Measurements from ENCODE around the gene PBRM1.

PBRM1 gene

DNA sequence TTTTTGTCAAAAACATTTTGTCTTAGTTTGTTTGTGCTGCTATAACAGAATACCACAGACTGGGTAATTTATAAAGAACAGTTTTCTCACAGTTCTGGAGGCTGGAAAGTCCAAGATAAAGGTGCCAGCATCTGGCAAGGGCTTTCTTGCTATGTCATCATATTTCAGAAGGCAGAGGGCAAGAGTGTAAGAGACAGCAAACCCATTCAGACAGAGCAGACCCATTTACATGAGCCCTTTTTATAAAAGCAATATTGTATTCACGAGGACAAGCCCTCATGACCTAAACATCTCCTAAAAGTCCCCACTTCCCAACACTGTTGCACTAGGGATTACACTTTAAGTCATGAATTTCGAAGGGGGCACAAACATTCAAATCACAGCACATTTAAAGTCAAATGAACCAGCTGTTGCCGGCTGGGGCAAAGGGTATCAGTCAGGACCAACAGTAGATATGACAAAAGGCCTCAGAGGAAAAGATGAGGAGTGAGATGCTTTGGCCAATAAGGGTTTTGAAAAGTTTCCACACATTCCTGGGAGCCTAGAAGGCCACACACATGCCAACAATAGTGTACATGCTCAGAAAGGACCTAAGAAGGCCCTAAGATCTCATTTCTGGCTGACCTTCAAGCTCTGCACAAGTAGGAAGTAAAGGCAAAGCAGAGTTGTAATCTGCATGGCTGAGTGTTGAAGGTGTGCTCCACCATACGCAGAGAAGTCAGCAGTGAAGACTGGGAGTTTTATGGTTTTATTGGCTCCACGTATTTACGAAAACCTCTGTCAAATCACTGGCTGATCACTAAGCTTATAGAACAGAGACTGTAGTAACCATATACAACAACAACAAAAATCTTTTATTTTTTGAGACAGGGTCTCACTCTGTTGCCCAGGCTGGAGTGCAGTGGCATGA, 111.4 kb downstream of the PBRM1 start:
- Histone ChIP-seq H3K4me1 (ENCODE audit: low read length) (no peaks in the 10 kb centered on the region), H2AFZ (ENCODE audit: low read length) (no peak overlapping the region), H3K27ac (ENCODE audit: low read length) (no peak overlapping the region), H4K20me1 (ENCODE audit: insufficient read depth, low read length) (no peaks in the 10 kb centered on the region), H3K4me2 (ENCODE audit: low read depth, low read length) (no peak overlapping the region), H3K27me3 (replicated peaks; ENCODE audit: insufficient read depth, low read length) (no peaks in the 10 kb centered on the region), H3K4me3 (ENCODE audit: low read length) (no peak overlapping the region), H3K9me3 (replicated peaks; ENCODE audit: insufficient read depth, low read length) (no peaks in the 10 kb centered on the region), H3F3A (ENCODE audit: insufficient read depth, low read length) (no peaks in the 10 kb centered on the region), H3K36me3 (replicated peaks; ENCODE audit: insufficient read depth, low read length) (no peaks in the 10 kb centered on the region; the same call in 1 of the 2 replicates), H3K79me2 (ENCODE audit: low read length) (no peaks in the 10 kb centered on the region), H3K9me2 (replicated peaks; ENCODE audit: insufficient read depth, low read length) (no peaks in the 10 kb centered on the region), H3K9ac (ENCODE audit: low read length) (no peak overlapping the region)
- DNase-seq, result no peak
- TF ChIP-seq EZH2phosphoT487 (IDR thresholded peaks at IDR 0.05; ENCODE audit: low read length) (no peak), CTCF (IDR thresholded peaks at IDR 0.05; ENCODE audit: low read length) (no peak), EZH2 (optimal IDR thresholded peaks at IDR 0.05; ENCODE audit: low read depth, low read length) (no peak)

- Histone ChIP-seq H3K9ac (ENCODE audit: low read length) (no peak overlapping the region), H4K20me1 (ENCODE audit: insufficient read depth, low read length) (no peaks in the 10 kb centered on the region), H3K27me3 (replicated peaks; ENCODE audit: insufficient read depth, low read length) (no peaks in the 10 kb centered on the region), H3K9me3 (replicated peaks; ENCODE audit: insufficient read depth, low read length) (no peaks in the 10 kb centered on the region), H3K4me2 (ENCODE audit: low read depth, low read length) (no peak overlapping the region), H3K9me2 (replicated peaks; ENCODE audit: insufficient read depth, low read length) (no peaks in the 10 kb centered on the region), H3K27ac (ENCODE audit: low read length) (no peak overlapping the region), H3K4me3 (ENCODE audit: low read length) (no peak overlapping the region), H3K36me3 (replicated peaks; ENCODE audit: insufficient read depth, low read length) (no peaks in the 10 kb centered on the region; the same call in 1 of the 2 replicates), H3K79me2 (ENCODE audit: low read length) (no peaks in the 10 kb centered on the region), H3K4me1 (ENCODE audit: low read length) (no peaks in the 10 kb centered on the region), H3F3A (ENCODE audit: insufficient read depth, low read length) (no peaks in the 10 kb centered on the region), H2AFZ (ENCODE audit: low read length) (no peak overlapping the region)
- TF ChIP-seq CTCF (IDR thresholded peaks at IDR 0.05; ENCODE audit: low read length) (no peak), EZH2phosphoT487 (IDR thresholded peaks at IDR 0.05; ENCODE audit: low read length) (no peak), EZH2 (optimal IDR thresholded peaks at IDR 0.05; ENCODE audit: low read depth, low read length) (no peak)
- no peak for DNase-seq
Measured at GRCh38 chr3:52572221-52572620, 113.5 kb downstream of the PBRM1 start.

- Histone ChIP-seq H3K9me3 (replicated peaks; ENCODE audit: insufficient read depth, low read length) (no peaks in the 10 kb centered on the region), H4K20me1 (ENCODE audit: insufficient read depth, low read length) (no peaks in the 10 kb centered on the region), H3K4me3 (ENCODE audit: low read length) (no peak overlapping the region), H3K79me2 (ENCODE audit: low read length) (no peaks in the 10 kb centered on the region), H3K4me2 (ENCODE audit: low read depth, low read length) (no peak overlapping the region), H3K9me2 (replicated peaks; ENCODE audit: insufficient read depth, low read length) (no peaks in the 10 kb centered on the region), H3F3A (ENCODE audit: insufficient read depth, low read length) (no peaks in the 10 kb centered on the region), H2AFZ (ENCODE audit: low read length) (no peak overlapping the region), H3K27me3 (replicated peaks; ENCODE audit: insufficient read depth, low read length) (no peaks in the 10 kb centered on the region), H3K9ac (ENCODE audit: low read length) (no peak overlapping the region), H3K27ac (ENCODE audit: low read length) (no peak overlapping the region), H3K36me3 (replicated peaks; ENCODE audit: insufficient read depth, low read length) (no peaks in the 10 kb centered on the region; the same call in 1 of the 2 replicates), H3K4me1 (ENCODE audit: low read length) (no peaks in the 10 kb centered on the region)
- no peak for DNase-seq
- TF ChIP-seq EZH2phosphoT487 (IDR thresholded peaks at IDR 0.05; ENCODE audit: low read length) (no peak), EZH2 (optimal IDR thresholded peaks at IDR 0.05; ENCODE audit: low read depth, low read length) (no peak), CTCF (IDR thresholded peaks at IDR 0.05; ENCODE audit: low read length) (no peak)
Measured at GRCh38 chr3:52570076-52570475, 115.6 kb downstream of the PBRM1 start.
